H1 (cell line): Measurements from ENCODE around the gene TSPAN17. TPM values are rescaled to one million over a fixed set of nuclear protein-coding genes. Genes with fewer than 3 reads are reported as not detected.
A peak's percentile ranks its signal among the peaks of the same experiment; 100 is the strongest.

Experiments
- CTCF ChIA-PET: fragments of 300-600 bp; sonication (Branson Sonifier 250); formaldehyde crosslinking; loops from one replicate; lab custom pipeline; 2021; ENCODE audit not compliant: partially characterized antibody; lab: Charles Lee
- POLR2A ChIA-PET: fragments of 300-600 bp; sonication (Branson Sonifier 250); formaldehyde crosslinking; loops from one replicate; lab custom pipeline; 2021; ENCODE audit warnings: inconsistent platforms; ENCODE audit not compliant: partially characterized antibody; lab: Charles Lee
- DNase-seq, 2 experiments: peaks; one replicate each; pipeline versions ENCODE4 v3.0.0 to v3.0.0-alpha.2; 2010 to 2022; ENCODE audit warnings: low spot score in 2 of 2, low read depth in 1 of 2, mixed read lengths in 1 of 2
- FAIRE-seq: peaks from 2 replicates; lab custom pipeline; 2011; peaks lifted over from hg19 to GRCh38; lab: Jason Lieb, UNC
- H2AFZ ChIP-seq: 2 replicates; pipeline ENCODE4 v1.8.1; 2012; ENCODE audit warnings: low read length, inconsistent platforms
- H2AK5ac ChIP-seq: 2 replicates; pipeline ENCODE4 v1.6.1; 2013; ENCODE audit warnings: low read depth, low read length
- H2BK120ac ChIP-seq: replicated peaks from 2 replicates; pipeline ENCODE3; 2013; ENCODE audit warnings: low read depth, low read length, inconsistent platforms
- H2BK12ac ChIP-seq: 2 replicates; pipeline ENCODE4 v1.6.1; 2013; ENCODE audit warnings: low read depth, low read length
- H2BK15ac ChIP-seq: 2 replicates; pipeline ENCODE4 v1.6.1; 2013; ENCODE audit warnings: low read length
- H2BK20ac ChIP-seq: 2 replicates; pipeline ENCODE4 v1.6.1; 2013; ENCODE audit warnings: low read length
- H2BK5ac ChIP-seq: 2 replicates; pipeline ENCODE4 v1.6.1; 2013; ENCODE audit warnings: low read depth, low read length
- H3K14ac ChIP-seq: 2 replicates; pipeline ENCODE4 v1.6.1; 2013; ENCODE audit warnings: inconsistent platforms; ENCODE audit not compliant: insufficient read length
- H3K18ac ChIP-seq: 2 replicates; pipeline ENCODE4 v1.6.1; 2013; ENCODE audit warnings: low read length; ENCODE audit errors: extremely low read depth
- H3K23ac ChIP-seq: 2 replicates; pipeline ENCODE4 v1.6.1; 2013; ENCODE audit warnings: inconsistent platforms; ENCODE audit not compliant: insufficient read length
- H3K23me2 ChIP-seq: 2 replicates; pipeline ENCODE4 v1.6.1; 2013; ENCODE audit warnings: low read depth, low read length
- H3K27ac ChIP-seq: 2 replicates; pipeline ENCODE4 v1.6.1; 2011; ENCODE audit warnings: low read depth, low read length, inconsistent platforms
- H3K27me3 ChIP-seq, 4 experiments: replicated peaks in 1 of 4; 1 replicate in 1 of 4; 2 replicates in 3 of 4; pipeline versions ENCODE4 v1.6.1 to v1.8.1; 2011 to 2013; ENCODE audit warnings: low read length in 3 of 4, mild to moderate bottlenecking in 3 of 4, inconsistent platforms in 2 of 4, mixed read lengths in 2 of 4, moderate library complexity in 1 of 4; ENCODE audit not compliant: control insufficient read depth in 3 of 4, insufficient read depth in 3 of 4; ENCODE audit errors: extremely low read depth in 1 of 4
- H3K36me3 ChIP-seq, 4 experiments: 2 replicates each; pipeline versions ENCODE4 v1.6.1 to v1.8.1; 2011 to 2013; ENCODE audit warnings: mild to moderate bottlenecking in 4 of 4, low read length in 3 of 4, moderate library complexity in 2 of 4, control low read depth in 1 of 4, inconsistent platforms in 1 of 4; ENCODE audit not compliant: insufficient read depth in 4 of 4, control insufficient read depth in 2 of 4
- H3K4ac ChIP-seq: replicated peaks from 2 replicates; pipeline ENCODE3; 2013; ENCODE audit warnings: low read length, low read depth, mixed read lengths, inconsistent platforms; ENCODE audit not compliant: insufficient read length
- H3K4me1 ChIP-seq, 4 experiments: replicated peaks in 1 of 4; 1 replicate in 1 of 4; 2 replicates in 3 of 4; pipeline versions ENCODE4 v1.6.1 to v1.8.1; 2011 to 2013; ENCODE audit warnings: low read length in 3 of 4, inconsistent platforms in 2 of 4, mixed read lengths in 1 of 4; ENCODE audit not compliant: insufficient read depth in 4 of 4, control insufficient read depth in 3 of 4
- H3K4me2 ChIP-seq, 2 experiments: 2 replicates each; pipeline versions ENCODE4 v1.6.1 to v1.8.1; 2011 to 2013; ENCODE audit warnings: low read depth in 2 of 2, low read length in 2 of 2, control low read depth in 1 of 2, inconsistent platforms in 1 of 2, mild to moderate bottlenecking in 1 of 2; ENCODE audit not compliant: insufficient read depth in 1 of 2
- H3K4me3 ChIP-seq, 4 experiments: fragments of 200-600, 300-600 bp in 1 of 4; sonication (generic), shearing (Covaris generic), sonication (Bioruptor Twin) in 1 of 4; 2 replicates each; pipeline versions ENCODE4 v1.5.1 to v1.8.1; 2011 to 2016; ENCODE audit warnings: low read length in 4 of 4, low read depth in 3 of 4, control low read depth in 2 of 4, inconsistent platforms in 2 of 4, mild to moderate bottlenecking in 2 of 4, mixed read lengths in 1 of 4, moderate library complexity in 1 of 4; ENCODE audit not compliant: insufficient read depth in 2 of 4; ENCODE audit errors: extremely low read depth in 1 of 4
- H3K56ac ChIP-seq: replicated peaks from 2 replicates; pipeline ENCODE3; 2013; ENCODE audit warnings: low read depth, mild to moderate bottlenecking, mixed read lengths, low read length, inconsistent platforms; ENCODE audit not compliant: insufficient read length
- H3K79me1 ChIP-seq: 2 replicates; pipeline ENCODE4 v1.6.1; 2013; ENCODE audit warnings: low read depth, low read length, control low read depth
- H3K79me2 ChIP-seq, 2 experiments: 2 replicates each; pipeline versions ENCODE4 v1.6.1 to v1.8.1; 2012 to 2013; ENCODE audit warnings: low read length in 2 of 2, mild to moderate bottlenecking in 2 of 2, inconsistent platforms in 1 of 2; ENCODE audit not compliant: insufficient read depth in 2 of 2, control insufficient read depth in 1 of 2
- H3K9ac ChIP-seq, 4 experiments: replicated peaks in 1 of 4; 1 replicate in 1 of 4; 2 replicates in 3 of 4; pipeline versions ENCODE4 v1.6.1 to v1.8.1; 2011 to 2013; ENCODE audit warnings: low read depth in 3 of 4, low read length in 3 of 4, control low read depth in 2 of 4, mild to moderate bottlenecking in 2 of 4, moderate library complexity in 2 of 4, inconsistent platforms in 1 of 4; ENCODE audit errors: extremely low read depth in 1 of 4
- H3K9me3 ChIP-seq, 2 experiments: 2 replicates each; pipeline versions ENCODE4 v1.6.1 to v1.8.1; 2012 to 2013; ENCODE audit warnings: mild to moderate bottlenecking in 2 of 2, moderate library complexity in 2 of 2, control low read depth in 1 of 2, inconsistent platforms in 1 of 2, low read depth in 1 of 2, low read length in 1 of 2, mixed read lengths in 1 of 2; ENCODE audit not compliant: insufficient read depth in 2 of 2
- H4K20me1 ChIP-seq, 2 experiments: replicated peaks in 1 of 2; 2 replicates each; pipeline versions ENCODE3 to v1.8.1; 2011 to 2013; ENCODE audit warnings: inconsistent platforms in 2 of 2, low read length in 2 of 2, mild to moderate bottlenecking in 1 of 2; ENCODE audit not compliant: insufficient read depth in 2 of 2, control insufficient read depth in 1 of 2
- H4K5ac ChIP-seq: 2 replicates; pipeline ENCODE4 v1.6.1; 2013; ENCODE audit warnings: low read length, low read depth, mixed read lengths, inconsistent platforms; ENCODE audit not compliant: insufficient read length
- H4K8ac ChIP-seq: 2 replicates; pipeline ENCODE4 v1.8.0; 2013; ENCODE audit warnings: mild to moderate bottlenecking, moderate library complexity, low read length, inconsistent platforms; ENCODE audit not compliant: insufficient read depth; ENCODE audit errors: extremely low read depth
- H4K91ac ChIP-seq: replicated peaks from 2 replicates; pipeline ENCODE3; 2013; ENCODE audit warnings: low read length, mixed read lengths, inconsistent platforms; ENCODE audit not compliant: insufficient read length
- CHD1 ChIP-seq: IDR thresholded peaks from 2 replicates; pipeline ENCODE4 v1.6.1; 2012; ENCODE audit warnings: low read depth, low read length, improper control_type of control experiment
- CHD2 ChIP-seq: IDR thresholded peaks from 2 replicates; pipeline ENCODE4 v1.6.1; 2012; ENCODE audit warnings: low read length, improper control_type of control experiment
- GTF2F1 ChIP-seq: IDR thresholded peaks from 2 replicates; pipeline ENCODE4 v1.6.1; 2012; ENCODE audit warnings: low read depth, low read length, improper control_type of control experiment, borderline replicate concordance
- RXRA ChIP-seq: IDR thresholded peaks from 2 replicates; pipeline ENCODE4 v1.6.1; 2011; ENCODE audit warnings: low read depth, mild to moderate bottlenecking, low read length, moderate library complexity; ENCODE audit not compliant: insufficient read depth
- SIRT6 ChIP-seq: IDR thresholded peaks from one replicate; pipeline ENCODE4 v1.7.1; 2012; ENCODE audit warnings: low read length, inconsistent platforms
- TCF12 ChIP-seq: IDR thresholded peaks from 2 replicates; pipeline ENCODE4 v1.6.1; 2011; ENCODE audit warnings: low read depth, mild to moderate bottlenecking, low read length
- TEAD4 ChIP-seq: IDR thresholded peaks from 2 replicates; pipeline ENCODE4 v1.6.1; 2012; ENCODE audit warnings: low read depth, low read length, inconsistent platforms, mixed read lengths
- WGBS, 2 experiments: shearing (Covaris generic) in 1 of 2; methylation state at CpG; one replicate each; pipeline versions ENCODE4 v1.1.6 to v1.1.7; 2013 to 2015; ENCODE audit warnings: low lambda C conversion rate in 2 of 2, mixed read lengths in 2 of 2, inconsistent platforms in 1 of 2, low coverage in 1 of 2, missing lambda C conversion rate in 1 of 2; ENCODE audit not compliant: insufficient replicate concordance in 2 of 2, insufficient coverage in 1 of 2, insufficient read length in 1 of 2; ENCODE audit errors: extremely low coverage in 1 of 2, missing lambda C conversion rate in 1 of 2; 5-methylcytosine and 5-hydroxymethylcytosine counted together
- polyA plus RNA-seq, 7 experiments: library from polyadenylated mRNA; depleted of rRNA in 3 of 7; stranded (reverse) in 5 of 7; unstranded in 2 of 7; fragments of >200 nt in 5 of 7; fragments of 200-250 nt in 2 of 7; gene quantifications; 1 replicate in 5 of 7; 2 replicates in 1 of 7; 4 replicates in 1 of 7; pipeline versions ENCODE4 v1.2.1 to v1.2.3, GENCODE V29; 2011 to 2013; ENCODE audit warnings: missing spikeins in 2 of 7, mixed read lengths in 2 of 7
- total RNA-seq: library from RNA; stranded (reverse); fragmentation: NEBNext Ultra II Directional; extraction: Animal tissue kit (Norgen Biotek cat#: 25700); gene quantifications from 2 replicates; pipeline ENCODE4 v1.2.1, GENCODE V29; 2021
- TF ChIP-seq, protein P1 (sequence below): IDR thresholded peaks from 2 replicates; pipeline ENCODE4 v1.6.1; 2012; ENCODE audit warnings: inconsistent platforms

The TSPAN17 gene
- total and polyA plus RNA-seq, 2 of the 8 experiments (the other 6 are each of a cell fraction or from before 2014, with no cell fraction given): 41.5 to 53.7 TPM

DNA sequence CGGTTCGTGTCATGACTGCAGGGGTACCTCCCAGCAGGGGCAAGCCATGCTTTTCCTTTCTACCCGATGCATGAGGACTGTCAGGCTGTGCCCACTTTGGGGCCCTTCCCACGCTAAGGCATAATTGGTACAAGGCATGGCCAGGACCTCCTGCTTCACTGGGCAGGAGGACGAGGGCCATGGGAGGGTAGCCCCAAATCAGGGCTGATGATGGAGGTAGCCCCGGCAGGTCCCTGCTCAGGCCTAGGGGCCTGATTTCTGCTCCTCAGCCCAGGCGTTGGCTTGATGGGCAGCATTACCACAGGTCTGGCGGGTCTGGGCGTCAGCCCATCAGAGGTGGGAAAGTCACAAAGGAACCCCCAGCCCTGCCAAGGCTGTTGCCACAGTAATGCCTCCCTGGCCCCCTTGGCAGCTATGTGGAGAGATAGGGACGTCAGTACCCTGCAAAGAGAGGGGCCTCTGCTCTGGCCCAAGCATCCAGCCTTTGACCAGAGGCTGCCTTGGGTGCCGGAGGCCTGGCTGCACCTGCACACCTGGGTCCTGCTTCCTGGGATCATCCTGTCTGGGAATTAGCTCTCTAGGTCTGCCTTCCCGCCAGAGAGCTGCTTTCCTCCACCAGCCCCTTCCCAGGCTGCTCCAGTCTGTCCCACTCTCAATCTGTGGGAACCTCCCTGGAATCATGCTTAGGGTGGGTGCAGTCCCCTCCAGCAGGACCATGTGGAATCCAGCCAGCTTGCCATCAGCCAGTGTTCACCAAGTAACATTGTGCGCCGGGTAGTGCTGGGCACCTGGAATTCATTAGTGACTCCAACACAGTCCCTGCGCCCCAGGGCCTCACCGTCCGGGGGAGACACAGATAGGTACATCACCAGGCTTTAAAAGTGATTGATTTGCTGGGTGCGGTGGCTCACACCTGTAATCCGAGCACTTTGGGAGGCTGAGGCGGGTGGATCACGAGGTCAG is 15.4 kb downstream of the TSPAN17 start:
- Histone ChIP-seq H4K20me1 (peaks cover 0 to 4% of the 10 kb centered on the region in 2 experiments), H3K79me1 (no peaks in the 10 kb centered on the region)

More for the DNA sequence above, 15.4 kb downstream of the TSPAN17 start:
- no peak overlapping the region for H3K27ac ChIP-seq
- POLR2A ChIA-PET: interaction anchor here (0.6 kb wide), 1 partner anchor 134 kb away, joined by 4 read pairs; no protein-coding TSS in a partner anchor
- peaks cover 0 to 12% (median 8%) of the 10 kb centered on the region in 4 experiments; a peak in 6 of 7 replicates for H3K4me1 ChIP-seq
- H3K27me3 ChIP-seq: no peaks in the 10 kb centered on the region
- H3K79me2 ChIP-seq: no peaks in the 10 kb centered on the region
- FAIRE-seq (no peak), DNase-seq (no peak)
- H3K4ac ChIP-seq: no peak overlapping the region
- no peak overlapping the region for H2BK12ac ChIP-seq
- H3K9ac ChIP-seq: no peak overlapping the region
- no peaks in the 10 kb centered on the region for H3K9me3 ChIP-seq
- H2BK120ac ChIP-seq: no peak overlapping the region
- H3K14ac ChIP-seq: no peak overlapping the region
- H4K91ac ChIP-seq: no peak overlapping the region
- no peak overlapping the region for H3K23ac ChIP-seq
- no peak overlapping the region for H2AK5ac ChIP-seq
- no peak overlapping the region for H3K56ac ChIP-seq
- 90% methylated on average over 20 of the region's 21 CpGs; no CpG with 5 or more reads in 1 of the 2 experiments for WGBS, 2 experiments
- H3K18ac ChIP-seq: no peak overlapping the region
- no peak overlapping the region for H3K4me3 ChIP-seq
- no peaks in the 10 kb centered on the region for H3K36me3 ChIP-seq
- H2AFZ ChIP-seq: no peak overlapping the region
- H3K23me2 ChIP-seq: peaks cover 4% of the 10 kb centered on the region; the same call in 1 of the 2 replicates
- TF ChIP-seq TCF12: no peak
- no peak for TF ChIP-seq TEAD4
- no peak for TF ChIP-seq RXRA
- TF ChIP-seq CHD2: no peak
- no peak for TF ChIP-seq CHD1
- TF ChIP-seq SIRT6: no peak
- TF ChIP-seq, protein P1, sequence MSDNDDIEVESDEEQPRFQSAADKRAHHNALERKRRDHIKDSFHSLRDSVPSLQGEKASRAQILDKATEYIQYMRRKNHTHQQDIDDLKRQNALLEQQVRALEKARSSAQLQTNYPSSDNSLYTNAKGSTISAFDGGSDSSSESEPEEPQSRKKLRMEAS: no peak
- no peak for TF ChIP-seq GTF2F1
- H3K4me2 ChIP-seq: no peak overlapping the region
- no peak overlapping the region for H4K5ac ChIP-seq
- H2BK5ac ChIP-seq: no peak overlapping the region
- H2BK15ac ChIP-seq: no peak overlapping the region
- H4K8ac ChIP-seq: peak overlapping the region; percentile 35; the same call in 1 of the 2 replicates
- CTCF ChIA-PET: interaction anchor here (0.7 to 35.1 kb wide), 7 partner anchors 9 to 220 kb away, joined by 3 to 859 read pairs (median 5); no protein-coding TSS in a partner anchor
- no peak overlapping the region for H2BK20ac ChIP-seq
